Left lobe of liver (tissue), 2 donors: ENCODE data around the gene CAMTA1. TPM values are rescaled to one million over a fixed set of nuclear protein-coding genes. Genes with fewer than 3 reads are reported as not detected.
A peak's percentile ranks its signal among the peaks of the same experiment; 100 is the strongest.

ENCODE experiments used
- ATAC-seq: fragments of 200-7000 bp; cut with Tn5 transposase; one replicate; pipeline ENCODE4 v1.9.1; 2020; ENCODE audit warnings: mild to moderate bottlenecking, moderate library complexity
- DNase-seq: peaks from one replicate; pipeline ENCODE4 v3.0.0-alpha.2; 2020; ENCODE audit warnings: low spot score
- total RNA-seq: library from RNA; stranded (reverse); gene quantifications from one replicate; pipeline ENCODE4 v1.2.1, GENCODE V29; 2021
- donor health status: DM: no; HTN: no; CAD: no; lungs with moderate emphysema.
- donor health status: DM: no; HTN: yes; CAD: no.

The CAMTA1 gene
- total RNA-seq, 1 donor from 2014 or later, result 33.6 TPM

DNA sequence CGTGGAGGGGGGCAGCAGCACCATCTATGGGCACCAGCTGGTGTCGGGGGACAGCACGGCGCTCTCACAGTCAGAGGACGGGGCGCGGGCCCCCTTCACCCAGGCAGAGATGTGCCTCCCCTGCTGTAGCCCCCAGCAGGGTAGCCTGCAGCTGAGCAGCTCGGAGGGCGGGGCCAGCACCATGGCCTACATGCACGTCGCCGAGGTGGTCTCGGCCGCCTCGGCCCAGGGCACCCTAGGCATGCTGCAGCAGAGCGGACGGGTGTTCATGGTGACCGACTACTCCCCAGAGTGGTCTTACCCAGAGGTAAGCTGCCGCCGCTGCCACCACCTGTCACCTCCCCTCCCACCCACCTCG is 879.6 kb downstream of the CAMTA1 start:
- DNase-seq (no peak), ATAC-seq (no peak)

DNA sequence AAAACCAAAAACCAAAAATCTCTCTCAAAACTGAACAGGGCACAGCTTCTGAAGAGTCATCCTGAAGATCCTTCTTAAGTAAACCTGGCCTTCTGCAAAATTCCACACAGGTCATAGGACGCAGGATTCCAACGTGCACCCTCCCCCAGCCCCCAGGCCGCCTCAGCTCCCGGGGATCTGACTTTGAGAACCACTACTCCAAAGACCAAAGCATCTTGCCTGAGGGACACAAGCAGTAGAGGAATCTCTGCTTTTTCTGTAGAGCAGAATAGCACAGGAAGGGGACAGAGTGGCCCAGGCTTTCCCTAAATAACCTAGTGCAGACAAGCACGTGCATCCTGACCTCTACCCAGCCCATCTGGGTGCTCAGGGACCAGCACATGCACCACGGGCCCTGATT is 881.0 kb downstream of the CAMTA1 start:
- DNase-seq (no peak), ATAC-seq (no peak)

DNA sequence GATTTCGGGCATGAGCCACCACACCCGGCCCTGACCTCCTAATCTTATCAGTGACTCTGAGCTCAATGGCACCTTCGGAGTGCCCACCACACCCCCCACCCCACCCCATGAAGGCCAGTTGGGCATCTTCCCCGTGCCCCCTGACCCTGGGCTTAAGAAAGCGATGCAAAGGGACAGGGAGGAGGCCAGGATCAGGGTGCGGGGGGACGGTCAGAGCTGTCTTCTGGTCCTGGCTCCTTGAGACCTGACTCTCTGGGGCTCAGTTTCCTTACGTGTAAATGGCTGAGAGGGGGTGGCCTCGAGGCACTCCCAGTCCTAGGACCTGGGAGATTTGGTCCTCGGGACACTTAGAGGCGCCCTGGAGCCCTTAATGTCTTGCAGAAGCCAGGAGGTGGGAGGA is 881.9 kb downstream of the CAMTA1 start:
- ATAC-seq (no peak), DNase-seq (no peak)

DNA sequence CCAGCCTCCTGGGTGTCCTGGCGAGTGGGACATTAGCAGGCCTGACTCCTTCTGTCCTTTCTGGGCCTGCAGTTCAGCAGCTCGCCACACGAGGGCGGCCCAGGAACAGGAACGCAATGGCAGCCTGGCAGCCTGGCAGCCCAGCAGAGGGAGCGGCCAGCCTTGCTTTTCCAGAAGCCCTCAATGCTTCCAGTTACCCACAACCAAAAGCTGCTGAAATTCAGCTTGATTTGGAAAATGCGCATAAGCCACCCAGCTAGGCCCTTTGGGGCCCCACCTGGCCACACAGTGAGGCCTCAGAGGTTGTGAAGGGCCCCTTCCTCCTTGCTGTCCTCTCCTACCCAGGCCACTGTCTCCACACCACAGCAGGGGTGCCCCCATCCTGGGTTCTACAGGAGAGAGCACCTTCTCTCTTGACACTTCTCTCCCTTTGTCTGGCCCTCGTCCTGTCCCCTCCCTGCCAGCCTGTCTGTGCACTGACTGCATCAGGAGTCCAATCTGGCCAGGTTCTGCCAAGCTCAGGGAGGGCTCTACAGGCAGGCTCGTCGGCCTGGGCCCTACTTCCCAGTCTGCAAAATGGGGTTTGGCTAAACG is 882.5 kb downstream of the CAMTA1 start:
- ATAC-seq (peak; percentile 98), DNase-seq (peak; percentile 89)

DNA sequence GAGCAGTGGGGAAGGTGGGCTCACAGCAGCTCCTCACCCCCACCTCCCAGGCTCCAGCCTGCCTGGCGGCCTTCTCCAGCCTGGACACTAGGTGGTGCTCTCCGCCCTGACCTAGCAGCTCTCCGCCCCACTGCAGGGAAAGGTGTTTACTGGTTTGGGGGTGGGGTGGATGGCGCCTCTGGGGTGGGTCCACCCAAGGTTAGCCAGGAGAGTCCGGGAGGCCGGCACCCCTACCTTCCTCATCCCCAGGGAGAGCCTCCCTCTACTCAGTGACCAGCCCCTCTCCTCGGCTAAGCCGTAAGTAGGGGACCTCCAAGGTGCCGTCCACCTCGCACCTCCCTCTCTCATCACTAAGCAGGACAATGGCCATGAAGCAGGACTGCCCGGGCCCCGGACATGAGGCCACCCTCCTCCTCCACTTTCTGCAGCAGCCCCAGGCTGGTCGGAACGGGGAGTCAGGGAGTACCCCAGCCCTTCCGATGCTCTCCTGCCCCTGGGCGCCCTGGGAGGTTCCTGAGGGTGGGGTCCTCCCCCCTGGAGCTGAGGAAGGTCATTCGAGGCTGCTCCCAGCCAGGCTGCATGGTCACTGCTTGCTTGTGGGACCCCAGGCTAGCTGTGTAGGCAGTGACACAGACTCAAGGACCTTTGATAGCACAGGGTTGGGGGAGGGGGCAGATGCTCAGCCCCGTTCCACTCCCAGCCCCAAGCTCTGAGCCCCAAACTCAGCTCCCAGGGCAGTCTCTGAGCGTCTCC is 884.5 kb downstream of the CAMTA1 start:
- peak; percentile 54 for DNase-seq

DNA sequence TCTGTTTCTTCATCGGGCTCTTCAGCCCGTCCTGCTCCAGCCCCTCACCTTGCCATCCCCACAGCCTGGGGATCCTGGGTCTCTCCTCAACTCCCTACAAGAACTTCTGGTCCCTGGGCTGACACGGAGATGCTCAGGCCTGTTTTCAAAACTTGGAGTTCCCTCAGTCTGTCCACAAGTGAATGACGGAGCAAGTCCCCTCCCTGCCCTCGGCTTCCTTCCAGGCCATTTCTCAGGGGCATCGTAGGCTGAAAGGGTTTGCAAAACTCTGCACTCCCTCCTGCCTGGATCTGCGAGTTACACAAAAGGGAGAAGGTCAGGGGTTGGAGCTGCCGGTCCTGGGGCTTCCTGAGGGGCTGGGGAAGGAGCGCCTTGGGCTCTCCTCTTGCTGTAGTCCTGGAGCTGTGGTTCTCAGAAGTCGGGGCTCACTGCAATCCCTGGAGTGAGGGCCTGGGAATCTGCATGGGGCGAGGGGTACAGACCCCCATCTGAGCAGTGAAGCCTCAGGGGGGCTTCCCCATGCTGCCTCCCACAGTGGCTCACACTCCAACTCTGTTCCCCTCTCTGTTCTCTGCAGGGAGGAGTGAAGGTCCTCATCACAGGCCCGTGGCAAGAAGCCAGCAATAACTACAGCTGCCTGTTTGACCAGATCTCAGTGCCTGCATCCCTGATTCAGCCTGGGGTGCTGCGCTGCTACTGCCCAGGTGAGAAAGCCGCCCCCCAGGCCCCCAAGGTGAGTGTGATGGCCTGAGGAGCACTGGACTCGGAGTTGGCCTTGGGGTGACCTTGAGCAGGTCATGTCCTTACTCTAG is 885.3 kb downstream of the CAMTA1 start:
- DNase-seq (no peak), ATAC-seq (no peak)

More for the DNA sequence above, 884.5 kb downstream of the CAMTA1 start:
- peak; percentile 73 for ATAC-seq

DNA sequence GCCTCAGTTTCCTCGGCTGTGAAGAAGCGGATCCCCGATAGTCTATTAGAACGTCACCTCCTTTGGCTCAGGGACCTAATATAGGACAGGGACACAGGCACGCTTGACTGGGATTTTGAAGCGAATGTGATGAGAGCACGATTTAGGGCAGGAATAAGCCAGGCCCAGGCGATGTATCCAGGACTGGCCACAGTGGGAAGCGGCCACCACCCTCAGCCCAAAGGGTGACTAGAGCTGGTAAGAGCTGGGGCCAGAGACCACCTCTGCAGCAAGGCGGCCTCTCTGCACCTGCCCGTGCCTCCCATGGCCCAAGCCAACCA is 885.9 kb downstream of the CAMTA1 start:
- DNase-seq (no peak), ATAC-seq (no peak)

DNA sequence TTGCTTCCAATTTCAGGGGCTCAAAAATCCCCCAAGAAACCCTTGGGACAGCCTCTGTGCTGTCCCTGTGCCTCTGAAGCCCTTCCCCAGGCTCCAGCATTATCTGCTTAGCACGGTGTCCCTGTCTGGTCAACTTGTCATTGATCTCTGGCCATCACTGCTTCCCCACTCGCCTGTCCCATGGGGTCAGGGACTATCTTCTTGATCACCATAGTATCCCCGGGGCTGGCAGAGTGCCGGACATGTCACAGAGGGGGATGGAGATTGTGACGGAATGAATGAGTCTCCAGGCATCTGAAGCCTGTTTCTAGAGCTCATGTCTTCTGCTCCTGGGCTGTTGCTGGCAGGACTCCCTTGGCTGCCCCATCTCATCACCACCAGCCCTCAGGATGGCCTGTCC is 886.4 kb downstream of the CAMTA1 start:
- no peak for DNase-seq
- ATAC-seq, result no peak

DNA sequence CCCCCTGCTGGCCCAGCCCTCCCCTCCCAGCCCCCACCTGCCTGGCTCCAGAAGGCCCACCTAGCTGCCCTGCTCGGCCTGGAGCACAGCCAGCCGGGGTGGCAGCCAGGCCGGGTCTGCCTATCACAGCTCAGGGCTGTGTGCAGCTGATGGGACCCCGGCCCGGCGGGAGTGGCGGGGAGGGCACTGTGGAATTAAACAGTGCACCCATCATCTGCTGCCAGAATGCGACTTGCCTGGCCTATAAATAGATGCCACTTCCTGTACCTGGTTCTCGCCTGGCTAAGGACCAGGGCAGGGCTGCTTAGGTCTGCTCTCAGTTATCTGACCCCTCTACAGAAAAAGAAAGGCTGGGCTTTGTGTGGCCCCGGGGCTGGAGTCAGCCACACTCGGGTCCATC is 887.6 kb downstream of the CAMTA1 start:
- DNase-seq (no peak), ATAC-seq (no peak)

DNA sequence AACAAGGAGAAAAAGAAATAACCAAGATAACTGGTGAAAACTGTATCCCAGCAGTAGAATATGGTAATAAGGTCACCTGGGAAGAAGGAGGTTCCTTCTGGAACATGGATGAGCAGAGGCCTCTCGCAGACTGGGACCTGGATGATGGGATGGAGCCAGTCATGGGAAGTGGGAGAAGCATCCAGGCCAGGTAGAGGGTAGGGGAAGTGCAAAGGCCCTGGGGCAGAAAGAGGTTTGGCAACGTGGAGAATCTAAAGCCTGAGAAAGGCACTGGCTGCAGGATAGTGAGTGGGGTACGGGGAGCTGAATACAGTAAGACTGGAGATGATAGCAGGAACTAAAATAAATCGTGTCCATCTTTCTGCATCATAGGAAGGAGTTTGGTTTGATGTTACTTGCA is 889.7 kb downstream of the CAMTA1 start:
- ATAC-seq (no peak), DNase-seq (no peak)

DNA sequence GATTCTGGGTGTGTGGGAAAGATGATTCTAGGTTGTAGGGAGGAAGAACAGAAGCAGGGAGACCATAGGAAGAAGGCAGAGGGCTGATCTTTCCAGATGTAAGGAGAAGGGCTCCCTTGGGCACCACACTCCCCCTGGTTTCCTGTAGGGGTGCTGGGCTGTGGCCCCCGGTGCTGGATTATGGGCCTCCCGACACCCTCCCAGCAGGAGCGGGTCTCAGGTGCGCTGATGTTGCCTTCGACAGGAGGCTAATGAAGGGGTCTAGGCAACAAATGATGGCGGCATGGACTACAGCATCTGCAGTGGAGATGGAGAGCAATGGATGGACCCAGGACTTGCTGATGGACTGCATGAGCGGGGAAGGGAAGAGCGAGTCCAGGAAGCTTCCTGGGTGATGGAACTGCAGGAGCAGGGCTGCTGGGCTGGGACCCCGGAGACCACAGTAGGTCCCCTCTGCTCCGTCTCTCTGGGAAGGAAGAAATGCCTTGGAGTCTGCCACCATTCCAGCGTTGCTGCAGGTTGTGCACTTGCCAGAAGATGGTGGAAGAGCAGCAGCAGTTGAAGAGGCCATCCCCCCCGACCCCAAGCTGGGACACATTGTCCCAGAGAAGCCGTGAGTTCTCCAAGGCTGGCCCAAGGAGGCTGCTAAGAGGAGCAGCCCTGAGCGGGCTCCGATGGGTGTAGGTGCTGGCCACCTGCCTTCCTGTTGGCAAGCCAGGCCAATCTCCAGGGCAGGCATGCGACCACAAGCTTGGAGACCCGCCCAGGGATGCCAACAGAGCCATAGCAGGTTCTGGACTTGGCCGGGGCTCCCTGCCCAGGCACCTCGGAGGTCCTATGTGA is 890.4 kb downstream of the CAMTA1 start:
- no peak for DNase-seq
- ATAC-seq, result no peak

DNA sequence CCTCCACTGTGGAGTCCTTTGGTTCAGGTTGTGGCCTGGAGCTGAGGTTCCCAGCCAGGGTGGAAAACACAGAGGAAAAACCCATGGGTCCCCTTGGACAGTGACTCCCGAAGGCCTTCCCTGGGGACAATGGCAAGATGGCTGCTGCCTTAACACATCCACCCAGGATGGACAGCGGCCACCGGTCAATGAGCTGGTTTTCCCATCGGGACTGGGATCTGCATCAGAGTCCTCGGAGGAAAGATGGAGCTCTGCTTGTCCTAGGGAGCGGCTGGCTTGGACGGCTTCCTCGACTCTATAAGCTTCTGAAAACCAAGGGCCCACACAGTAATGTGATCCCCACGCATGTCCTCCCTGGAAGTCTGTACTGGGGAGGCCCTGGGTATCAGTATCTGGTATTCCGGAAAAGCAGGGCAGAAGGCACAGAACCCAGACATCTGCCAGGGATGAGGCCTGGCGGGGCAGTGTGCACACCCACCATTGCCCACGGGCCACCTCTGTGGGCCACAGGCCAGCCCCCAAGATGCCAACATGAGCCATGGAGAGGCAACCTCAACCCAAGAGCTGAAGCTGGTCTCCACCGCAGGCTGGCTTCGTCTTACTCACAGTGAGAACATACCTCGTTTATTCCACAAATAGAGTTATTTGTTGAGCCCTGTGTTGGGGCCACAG is 891.2 kb downstream of the CAMTA1 start:
- DNase-seq, result no peak
- no peak for ATAC-seq

DNA sequence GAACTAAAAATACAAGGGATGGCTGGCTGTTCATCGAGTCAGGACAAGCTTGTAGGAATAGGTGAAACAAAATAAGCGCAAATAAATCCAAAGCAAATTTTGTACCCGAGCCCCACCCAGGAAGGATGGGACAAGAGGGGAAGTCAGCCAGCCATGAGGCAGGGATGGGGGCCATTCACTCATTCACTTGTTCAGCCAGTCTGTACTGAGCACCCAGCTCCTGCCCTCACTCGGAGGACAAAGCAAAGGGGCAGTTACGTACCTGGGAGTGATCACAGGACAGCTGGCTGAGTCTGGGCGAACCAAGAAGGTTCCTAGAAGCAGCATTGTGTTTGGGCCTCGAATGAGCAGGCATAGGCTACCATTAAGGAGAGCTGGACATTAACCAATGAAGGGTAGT is 891.9 kb downstream of the CAMTA1 start:
- ATAC-seq (no peak), DNase-seq (no peak)

DNA sequence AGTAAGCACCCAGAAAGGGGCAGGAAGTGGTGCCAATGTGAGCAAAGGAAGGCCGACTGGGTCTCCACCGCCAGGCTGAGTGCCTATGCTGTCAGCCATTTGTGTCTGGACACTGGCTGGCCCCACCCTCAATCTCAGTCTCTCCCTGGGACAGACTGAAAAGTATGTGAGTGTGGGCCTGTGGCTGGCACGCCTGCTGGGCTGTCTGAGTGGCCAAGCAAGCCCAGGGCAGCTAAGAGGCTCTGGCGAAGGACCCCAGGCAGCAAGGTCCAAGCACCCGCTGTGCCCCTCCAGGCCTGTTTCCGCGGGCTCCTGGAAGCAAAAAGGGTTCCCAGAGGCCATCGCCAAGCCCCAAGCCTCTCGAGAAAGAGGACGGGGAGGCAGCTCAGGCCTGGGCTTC is 892.6 kb downstream of the CAMTA1 start:
- DNase-seq (no peak), ATAC-seq (no peak)

DNA sequence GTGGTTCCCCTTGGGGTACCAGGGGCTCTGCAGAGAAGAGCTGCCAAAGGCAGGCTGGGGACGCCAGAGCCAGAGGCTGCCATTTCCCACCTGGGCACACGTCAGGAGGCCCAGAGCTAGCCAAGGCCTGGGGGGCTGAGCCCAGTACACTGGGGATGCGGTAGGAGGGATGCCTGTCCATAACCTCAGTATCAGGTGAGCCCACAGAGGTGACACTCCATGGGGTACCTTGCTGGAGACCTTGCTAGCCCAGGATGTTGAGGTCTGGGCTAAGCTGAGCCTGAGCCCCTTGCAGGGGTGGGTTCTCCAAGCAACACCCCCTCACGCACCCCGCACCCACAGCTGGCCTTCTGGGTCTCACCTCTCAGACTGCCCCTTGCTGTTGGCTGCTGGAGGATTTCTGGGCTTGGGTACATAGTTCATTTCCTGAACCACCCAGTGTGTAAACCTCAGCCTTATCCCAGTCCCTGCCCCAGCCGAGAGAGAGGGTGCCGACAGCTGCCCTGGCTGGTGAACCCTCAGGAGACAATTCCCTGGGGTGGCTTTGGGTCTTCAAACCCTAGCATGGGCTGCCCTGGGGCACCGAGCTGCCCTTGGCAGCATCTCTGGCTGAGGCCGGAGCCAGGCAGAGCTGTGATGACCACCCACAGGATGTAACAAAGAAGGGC is 893.4 kb downstream of the CAMTA1 start:
- DNase-seq (no peak), ATAC-seq (peak; percentile 23)

DNA sequence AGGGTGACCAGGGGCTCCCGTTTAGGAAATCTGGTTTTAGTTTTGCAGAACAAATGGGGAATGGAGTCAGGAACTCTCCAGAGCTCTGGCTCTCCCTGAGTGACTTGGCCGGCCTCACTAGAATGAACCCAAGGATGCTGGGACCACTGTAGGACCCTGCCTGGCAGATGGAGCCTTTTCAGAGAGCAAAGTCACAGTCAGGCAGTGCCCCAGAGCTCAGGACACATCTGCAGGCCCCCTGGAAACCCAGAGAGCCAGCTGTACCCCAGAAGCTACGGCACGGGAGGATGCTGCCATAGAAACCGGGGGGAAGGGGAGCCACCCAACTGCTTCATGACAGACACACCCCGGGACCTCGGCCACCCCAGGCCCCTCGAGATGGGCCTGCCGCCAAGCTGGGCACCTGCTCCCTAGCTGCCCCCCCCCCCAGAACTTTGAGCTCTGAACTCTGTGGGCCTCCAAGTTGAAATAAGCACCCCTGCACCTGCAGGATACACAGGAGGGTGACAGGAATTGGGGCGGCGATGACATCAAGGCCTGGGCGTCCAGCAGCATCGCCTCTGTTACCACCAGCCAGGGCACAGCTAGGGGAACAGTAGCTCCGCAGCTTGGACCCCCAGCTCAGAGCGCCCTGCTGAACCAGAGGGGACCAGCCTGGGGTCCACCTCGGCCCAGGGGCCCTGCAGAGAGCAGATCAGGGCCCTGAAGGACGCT is 894.1 kb downstream of the CAMTA1 start:
- DNase-seq (no peak), ATAC-seq (no peak)

DNA sequence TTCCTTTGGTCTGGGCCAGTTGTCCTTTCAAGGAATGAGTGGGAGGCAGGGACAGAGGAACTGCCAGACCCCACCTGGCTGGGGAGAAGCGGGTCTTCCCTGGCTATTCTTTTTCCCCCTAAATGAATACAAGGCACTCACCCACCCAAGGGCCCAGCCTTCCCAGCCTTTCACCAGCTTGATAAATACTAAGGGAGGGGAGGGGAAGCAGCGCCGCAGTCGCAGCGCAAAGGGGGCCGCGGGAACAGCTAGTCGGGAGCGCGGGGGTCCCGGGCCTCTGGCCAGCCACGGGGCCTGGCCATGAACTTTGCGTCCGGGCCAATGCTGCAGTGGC is 894.6 kb downstream of the CAMTA1 start:
- DNase-seq (no peak), ATAC-seq (no peak)

DNA sequence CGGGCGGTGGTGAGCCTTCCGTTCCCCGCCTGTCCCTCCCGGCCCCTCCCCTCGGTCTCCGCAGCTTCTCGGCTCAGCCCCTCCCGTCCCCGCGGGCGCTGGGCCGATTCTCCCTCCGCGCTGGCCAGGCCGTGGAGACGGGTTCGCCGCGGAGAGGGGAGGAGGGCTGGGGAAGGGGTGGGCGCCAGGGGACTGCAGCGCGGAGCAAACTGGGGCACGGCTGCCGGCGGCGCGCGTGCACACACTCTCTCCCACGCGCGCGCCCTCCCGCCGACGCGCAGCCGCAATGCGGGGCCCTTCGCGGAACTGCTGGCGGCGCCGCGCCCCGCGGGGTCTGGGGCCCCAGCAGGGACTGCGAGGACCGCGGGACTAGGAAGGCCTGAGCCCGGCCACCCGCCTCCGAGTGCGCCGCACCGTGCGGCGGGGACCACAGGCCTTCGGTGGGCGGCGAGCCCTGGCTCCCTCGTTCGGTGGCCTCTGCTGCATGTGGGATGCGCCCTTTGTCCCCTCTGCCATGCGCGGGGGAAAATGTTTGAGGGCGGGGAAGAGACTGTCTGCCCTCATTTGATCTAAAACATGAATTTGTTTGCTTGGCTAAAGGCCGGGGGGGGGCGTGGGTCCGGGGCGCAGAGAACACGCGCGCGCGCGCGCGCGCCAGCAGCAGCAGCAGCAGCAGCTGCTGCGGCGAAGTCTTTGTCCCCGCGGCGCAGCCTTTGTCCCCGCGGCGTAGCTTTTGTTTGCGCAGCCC is 895.1 kb downstream of the CAMTA1 start:
- DNase-seq (peak; percentile 54), ATAC-seq (peak; percentile 78)

DNA sequence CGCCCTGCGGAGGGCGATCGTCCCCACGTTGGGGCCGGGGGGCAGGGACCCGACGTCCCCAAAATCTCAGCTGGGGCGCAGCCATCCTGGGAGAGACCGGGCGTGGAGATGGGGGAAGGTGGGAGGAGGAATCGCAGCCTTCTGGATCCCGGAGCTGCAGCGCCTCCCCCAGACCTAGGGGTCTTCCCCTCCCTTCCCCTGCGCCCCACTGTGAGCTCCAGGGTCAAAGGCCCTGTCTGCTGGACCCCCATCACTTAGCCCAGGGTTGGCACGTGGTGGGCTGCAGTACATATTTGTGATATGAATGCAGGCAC is 895.7 kb downstream of the CAMTA1 start:
- no peak for ATAC-seq
- DNase-seq, result no peak
